Tibial nerve (tissue), 3 donors: Measurements from ENCODE around the gene SLC16A8.

Source experiments
- POLR2A ChIP-seq, 2 donors: fragments of 450-650 bp; IDR thresholded peaks; one replicate each; pipeline ENCODE4 v1.6.1; 2017; ENCODE audit warnings: antibody characterized with exemption in 2 of 2, mild to moderate bottlenecking in 2 of 2, moderate library complexity in 2 of 2
- TF ChIP-seq, protein P1 (sequence below), 5 experiments: fragments of 200-600 bp in 3 of 5; fragments of 450-650 bp in 2 of 5; sonication (generic) in 3 of 5; IDR thresholded peaks; one replicate each; pipeline ENCODE4 v1.5.1; 2016 to 2019; ENCODE audit warnings: antibody characterized with exemption in 5 of 5, mild to moderate bottlenecking in 3 of 5, moderate library complexity in 2 of 5

DNA sequence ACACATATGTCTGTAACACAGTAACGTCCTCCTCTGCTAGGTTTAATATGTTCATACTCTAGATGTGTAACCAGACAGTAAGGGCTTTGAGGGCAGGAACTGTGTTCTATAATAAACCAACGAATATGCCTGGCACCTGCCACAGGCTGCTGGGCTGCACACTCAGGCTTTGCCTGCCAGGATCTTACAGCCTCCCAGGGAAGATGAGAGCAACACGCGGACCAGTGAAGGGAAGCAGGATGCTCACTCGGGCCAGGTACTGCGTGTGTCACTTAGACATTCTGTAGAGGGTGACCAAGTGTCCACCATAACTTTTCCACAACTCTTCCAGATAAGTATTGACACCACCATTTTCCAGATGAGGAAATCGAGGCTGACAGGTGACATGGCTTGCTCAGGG is 48.2 kb upstream of the SLC16A8 start:
- no peak for TF ChIP-seq POLR2A (IDR thresholded peaks at IDR 0.05)
- TF ChIP-seq, protein P1, sequence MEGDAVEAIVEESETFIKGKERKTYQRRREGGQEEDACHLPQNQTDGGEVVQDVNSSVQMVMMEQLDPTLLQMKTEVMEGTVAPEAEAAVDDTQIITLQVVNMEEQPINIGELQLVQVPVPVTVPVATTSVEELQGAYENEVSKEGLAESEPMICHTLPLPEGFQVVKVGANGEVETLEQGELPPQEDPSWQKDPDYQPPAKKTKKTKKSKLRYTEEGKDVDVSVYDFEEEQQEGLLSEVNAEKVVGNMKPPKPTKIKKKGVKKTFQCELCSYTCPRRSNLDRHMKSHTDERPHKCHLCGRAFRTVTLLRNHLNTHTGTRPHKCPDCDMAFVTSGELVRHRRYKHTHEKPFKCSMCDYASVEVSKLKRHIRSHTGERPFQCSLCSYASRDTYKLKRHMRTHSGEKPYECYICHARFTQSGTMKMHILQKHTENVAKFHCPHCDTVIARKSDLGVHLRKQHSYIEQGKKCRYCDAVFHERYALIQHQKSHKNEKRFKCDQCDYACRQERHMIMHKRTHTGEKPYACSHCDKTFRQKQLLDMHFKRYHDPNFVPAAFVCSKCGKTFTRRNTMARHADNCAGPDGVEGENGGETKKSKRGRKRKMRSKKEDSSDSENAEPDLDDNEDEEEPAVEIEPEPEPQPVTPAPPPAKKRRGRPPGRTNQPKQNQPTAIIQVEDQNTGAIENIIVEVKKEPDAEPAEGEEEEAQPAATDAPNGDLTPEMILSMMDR (IDR thresholded peaks at IDR 0.05), result no peak
